Measurements from ENCODE around the gene INPP4A.
"Not testable (repeated sequence)": the region's sequence is repeated elsewhere in the genome, so short reads cannot be mapped to it uniquely, and the experiment has no call there.

Gene INPP4A

DNA sequence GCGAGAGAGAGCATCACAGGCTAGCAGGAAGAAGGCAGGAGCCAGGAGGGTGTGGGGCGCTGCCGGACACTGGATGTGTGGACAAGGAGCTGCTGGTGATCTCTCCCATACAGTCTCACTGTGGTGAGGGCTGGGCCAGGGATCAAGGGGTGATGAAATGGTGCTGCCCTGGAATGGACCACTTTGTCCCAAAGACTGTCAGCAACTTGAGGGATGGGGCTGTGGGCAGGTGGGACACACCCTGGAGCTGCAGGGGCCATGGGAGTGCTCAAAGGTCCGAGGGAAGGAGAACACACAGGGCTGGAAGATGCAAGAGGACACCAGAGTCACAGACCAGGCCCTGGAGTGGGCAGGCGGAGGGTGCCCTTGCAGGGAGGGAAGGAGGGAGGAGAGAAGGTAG lies 125.7 kb downstream of the INPP4A start:
- DNase-seq: no peak

DNA sequence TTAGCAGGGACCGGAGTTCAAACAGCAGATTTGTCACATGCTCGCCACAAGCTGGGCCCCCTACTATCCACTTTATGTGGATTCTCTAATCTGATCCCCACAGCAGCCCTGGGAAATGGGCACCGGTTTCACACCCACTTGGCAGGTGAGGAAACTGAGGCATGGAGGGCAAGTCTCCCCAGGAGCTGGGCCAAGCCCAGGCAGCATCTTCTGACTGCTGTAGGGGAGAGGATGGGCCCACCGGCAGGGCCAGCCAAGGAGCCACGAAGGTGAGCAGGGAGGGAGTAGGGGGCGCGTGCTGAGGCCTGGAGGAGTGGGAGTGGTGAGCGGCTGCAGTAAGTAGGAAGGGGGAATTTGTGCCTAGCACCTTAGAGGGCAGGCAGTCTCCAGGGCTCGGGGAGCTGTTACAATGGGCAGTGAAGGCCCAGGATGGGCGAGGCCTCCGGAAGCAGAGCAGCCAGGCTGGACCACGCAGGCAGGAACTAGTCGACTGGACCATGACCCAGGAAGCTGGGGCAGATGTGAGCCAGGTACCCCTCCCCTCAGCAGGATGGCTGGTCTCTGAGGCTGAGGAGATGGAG lies 126.6 kb downstream of the INPP4A start:
- no peak for DNase-seq

DNA sequence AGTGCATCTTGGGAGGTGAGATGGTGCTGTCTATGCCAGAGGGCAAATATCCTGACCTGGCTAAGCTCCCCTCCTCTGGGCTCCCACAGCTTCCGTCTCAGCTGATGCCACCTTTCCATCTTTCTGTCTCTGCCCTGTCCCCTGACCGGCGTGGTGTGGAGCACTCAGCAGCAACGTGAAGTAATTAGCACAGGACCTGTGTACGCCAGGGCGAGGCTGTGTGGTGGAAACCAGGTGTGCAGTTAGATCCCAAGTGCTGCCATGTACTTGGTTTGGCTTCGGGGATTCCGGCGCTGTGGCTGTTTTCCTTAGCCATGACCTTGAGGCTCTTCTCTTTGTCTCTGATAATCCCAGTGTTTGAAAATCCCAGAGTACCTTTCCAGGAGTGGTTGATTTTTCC lies 127.1 kb downstream of the INPP4A start:
- no peak for DNase-seq

DNA sequence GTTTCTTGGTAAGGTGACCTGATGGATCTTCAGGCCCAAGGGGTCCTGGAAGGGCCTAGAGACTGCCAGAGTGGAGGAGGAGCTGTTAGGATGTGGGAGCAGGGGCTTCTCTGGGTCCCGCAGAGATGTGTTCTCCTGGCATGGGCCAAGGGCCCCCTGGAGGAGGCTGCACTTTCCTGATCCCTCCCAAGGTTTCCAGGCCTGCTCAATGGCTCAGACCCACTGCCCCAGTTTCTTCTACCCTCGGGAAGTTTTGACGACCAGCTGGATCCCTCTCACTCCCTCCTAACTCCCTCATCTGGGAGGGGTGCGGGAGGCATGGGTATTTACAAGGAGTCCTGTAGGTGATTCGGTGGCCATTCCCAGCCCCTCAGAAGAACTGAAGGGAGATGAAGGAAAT lies 127.6 kb downstream of the INPP4A start:
- DNase-seq: no peak

DNA sequence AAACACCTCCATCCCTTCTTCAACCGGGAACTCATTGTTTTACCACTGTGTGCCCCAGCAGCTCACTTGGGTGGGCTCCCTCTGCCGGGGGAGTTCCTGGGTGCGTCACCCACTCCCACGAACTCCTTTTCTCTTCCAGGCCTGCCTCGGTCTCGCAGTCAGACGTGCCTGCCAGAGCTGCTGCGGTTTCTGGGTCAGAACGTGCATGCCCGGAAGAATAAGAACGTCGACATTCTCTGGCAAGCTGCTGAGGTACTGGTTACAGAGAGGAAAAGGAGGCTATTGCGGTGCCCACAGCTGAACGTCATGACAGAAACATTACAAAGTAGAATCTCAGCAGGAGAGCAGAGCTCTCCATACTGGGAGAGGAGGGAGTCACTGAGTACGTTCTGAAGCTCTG lies 128.0 kb downstream of the INPP4A start:
- DNase-seq: no peak

- no peak for DNase-seq
These were observed 128.8 kb downstream of the INPP4A start for GRCh38 chr2:98573426-98573825.

DNA sequence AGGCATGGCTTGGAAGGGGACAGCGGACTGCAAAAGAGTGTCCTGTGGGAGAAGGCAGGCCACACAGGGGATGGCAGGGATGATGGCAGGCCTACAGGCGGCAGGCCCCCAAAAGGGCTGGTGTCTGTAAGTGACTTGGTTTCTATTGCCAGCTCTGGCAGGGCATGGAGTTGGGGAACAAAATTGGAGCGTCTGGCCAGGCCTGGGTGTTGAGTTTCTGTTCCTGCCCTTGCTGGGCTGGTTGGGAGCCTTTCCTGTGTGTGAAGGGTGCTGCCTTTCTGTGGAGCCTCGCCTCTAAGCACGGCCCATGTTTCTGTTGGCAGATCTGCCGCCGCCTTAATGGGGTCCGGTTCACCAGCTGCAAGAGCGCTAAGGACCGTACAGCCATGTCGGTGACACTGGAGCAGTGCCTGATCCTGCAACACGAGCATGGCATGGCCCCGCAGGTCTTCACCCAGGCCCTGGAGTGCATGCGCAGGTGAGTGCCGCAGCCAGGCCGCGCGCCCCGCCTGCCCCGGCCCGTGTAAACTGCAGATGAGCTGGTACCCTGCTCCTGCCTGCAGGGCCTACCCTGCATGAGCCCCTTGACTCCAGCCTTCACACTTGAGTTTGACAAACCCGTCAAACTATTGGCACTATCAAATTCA lies 132.1 kb downstream of the INPP4A start:
- no peak for DNase-seq

DNA sequence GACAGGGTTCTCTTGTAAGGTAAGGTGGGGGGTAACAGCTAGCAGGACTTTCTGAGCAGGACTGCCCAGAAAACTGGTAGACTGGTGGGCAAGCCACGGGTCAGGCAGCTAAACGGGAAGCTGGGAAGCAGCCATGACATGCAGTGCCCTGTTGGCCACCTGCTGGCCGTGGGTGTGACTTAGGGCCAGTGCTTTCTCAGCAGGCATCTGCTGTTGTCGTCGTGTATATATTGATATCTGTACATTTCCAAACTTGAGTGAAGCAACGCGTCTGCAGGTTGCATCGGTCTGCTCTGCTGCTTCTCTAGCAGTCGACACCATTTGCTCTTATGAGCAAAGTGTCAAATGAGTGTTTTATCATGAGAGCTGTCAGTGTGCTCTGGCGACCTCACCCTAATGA lies 132.7 kb downstream of the INPP4A start:
- DNase-seq: no peak

DNA sequence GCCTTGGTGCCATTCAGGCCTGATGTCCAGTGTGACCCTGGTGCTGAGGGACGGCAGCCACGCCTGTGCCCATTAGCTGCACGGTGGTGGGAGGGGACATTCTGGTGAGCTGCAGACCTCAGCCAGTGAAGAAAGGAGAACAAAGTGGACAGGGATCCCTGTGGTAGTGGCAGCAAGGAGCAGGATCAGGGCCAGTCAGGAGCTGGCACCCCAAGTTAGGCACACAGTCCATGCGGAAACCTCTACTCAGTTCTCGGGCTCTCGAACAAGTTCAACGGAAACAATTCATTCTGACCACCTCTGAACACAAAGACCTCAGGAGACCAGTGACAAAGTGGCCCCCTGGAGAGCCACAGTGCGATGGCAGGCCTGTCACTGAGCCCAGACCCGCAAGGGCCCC lies 133.6 kb downstream of the INPP4A start:
- DNase-seq: no peak

DNA sequence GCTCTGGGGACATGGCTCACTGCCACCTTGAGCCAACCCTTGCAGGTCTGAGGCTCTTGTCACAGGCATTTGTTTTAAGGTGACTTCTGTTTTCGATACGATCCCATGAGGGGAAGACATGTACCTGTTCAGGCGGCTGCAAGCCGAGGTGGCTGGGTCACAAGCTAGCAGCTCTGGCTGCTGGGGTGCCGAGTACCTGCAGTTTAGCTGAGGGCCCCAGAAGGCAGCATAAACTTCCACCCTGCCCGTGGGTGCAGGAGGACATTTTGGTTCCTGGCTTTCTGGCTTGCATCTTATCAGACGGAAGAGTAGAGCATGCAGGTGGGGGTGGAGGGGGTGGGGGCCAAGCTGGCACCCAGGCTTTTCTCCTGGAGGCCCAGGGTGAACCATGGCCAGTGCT lies 135.3 kb downstream of the INPP4A start:
- DNase-seq: no peak

DNA sequence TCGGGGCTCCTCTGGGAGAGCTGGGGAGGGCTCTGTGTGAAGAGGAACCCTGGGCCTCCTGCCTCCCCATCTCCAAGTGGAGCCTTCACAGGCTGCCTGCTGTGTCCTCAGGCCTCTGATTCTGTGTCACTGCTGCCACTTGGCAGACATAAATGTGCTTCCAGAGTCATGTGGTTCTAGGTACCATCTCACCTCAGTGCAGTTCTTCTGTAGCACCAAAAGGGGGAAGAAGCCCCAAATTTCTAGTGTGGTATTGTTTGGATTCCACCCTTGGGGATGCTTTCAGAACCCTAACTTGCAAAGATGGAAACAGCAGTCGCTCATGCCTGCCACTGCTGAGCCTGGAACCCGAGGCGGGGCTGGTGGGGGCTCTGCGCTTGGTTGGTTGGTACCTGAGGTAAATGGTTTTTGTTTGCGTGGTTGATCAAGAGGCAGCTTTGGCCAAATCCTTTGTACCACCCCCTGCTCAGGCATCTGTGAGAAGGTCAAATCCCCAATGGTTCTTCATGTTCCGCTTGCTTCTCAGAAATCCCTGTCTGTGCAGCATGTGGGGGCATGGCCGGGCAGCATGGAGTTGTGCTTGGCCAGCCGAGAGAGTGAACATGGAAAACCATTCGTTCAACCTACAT lies 136.1 kb downstream of the INPP4A start:
- DNase-seq: no peak

DNA sequence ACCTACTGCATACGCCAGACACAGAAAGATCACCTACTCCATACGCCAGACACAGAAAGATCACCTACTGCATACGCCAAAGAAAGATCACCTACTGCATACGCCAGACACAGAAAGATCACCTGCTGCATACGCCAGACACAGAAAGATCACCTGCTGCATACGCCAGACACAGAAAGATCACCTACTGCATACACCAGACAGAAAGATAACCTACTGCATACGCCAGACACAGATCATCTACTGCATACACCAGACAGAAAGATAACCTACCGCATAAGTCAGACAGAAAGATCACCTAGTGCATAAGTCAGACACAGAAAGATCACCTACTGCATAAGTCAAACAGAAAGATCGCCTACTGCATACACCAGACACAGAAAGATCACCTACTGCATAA lies 137.9 kb downstream of the INPP4A start:
- DNase-seq: no peak

DNA sequence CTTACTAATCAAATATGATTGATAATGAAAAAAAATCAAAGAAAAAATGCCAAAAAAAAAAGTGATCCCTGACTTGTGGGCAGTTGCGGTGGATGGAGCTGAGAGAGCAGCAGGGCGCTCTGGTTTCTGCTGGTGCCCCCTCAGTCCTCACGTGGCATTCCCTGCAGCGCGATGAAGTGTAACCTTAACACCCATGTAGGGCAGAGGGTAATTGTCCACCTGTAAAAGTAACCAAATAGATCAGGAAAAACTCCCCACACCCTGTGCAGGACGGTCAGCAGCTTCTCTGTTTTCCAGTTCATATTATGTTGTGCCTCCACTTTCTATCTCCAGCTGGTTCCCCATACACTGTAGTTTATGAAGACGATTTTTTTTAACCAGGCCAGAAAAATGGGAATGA lies 138.6 kb downstream of the INPP4A start:
- no peak for DNase-seq

GRCh38 chr2:98583816-98584618 lies 139.4 kb downstream of the INPP4A start:
- no peak for DNase-seq

DNA sequence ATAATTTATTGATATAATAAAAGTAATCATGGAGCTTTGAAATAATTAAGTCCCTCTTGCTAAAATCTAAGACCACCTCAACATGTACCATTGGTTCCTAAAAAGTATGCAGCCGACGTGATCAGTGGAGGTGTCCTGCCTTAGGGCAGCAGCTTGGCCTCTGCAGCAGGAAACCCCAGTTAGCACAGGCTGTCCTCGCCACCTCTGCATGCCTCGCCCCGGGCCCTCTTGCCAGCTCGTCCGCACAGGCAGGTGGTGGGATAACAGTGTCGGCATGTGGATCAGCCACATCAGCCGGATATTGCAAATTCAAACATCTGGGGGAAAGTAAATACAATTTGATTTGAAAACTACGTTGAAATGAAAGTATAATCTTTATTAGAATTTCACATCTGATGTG lies 140.7 kb downstream of the INPP4A start:
- DNase-seq: no peak

DNA sequence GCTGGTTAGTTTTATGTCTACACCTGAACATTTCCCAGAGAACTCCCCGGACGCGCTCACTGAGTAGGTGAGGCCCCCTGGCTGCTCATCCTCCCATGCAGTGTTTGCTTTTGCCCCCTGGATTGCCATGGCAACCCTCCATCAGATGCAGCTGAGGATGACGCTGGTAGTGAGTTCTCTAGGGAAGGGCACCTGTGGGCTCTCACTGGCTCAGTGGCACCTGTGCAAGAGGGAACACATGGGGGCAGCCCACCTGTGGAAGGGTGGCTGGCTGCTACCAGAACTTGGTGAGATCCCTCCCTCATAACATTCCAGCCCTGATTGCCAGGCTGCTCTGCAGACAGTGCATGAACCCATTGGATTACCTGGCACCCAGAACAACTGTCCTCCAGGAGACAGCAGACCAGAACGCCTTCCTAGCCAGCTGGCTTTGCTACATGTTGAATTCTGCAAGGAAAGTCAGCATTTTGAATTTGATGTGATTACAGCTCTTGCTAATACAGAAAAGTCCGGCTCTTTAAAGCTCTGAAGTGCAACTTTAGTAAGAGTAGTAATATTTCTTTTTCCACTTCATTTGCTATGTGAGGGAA lies 142.0 kb downstream of the INPP4A start:
- DNase-seq: no peak

DNA sequence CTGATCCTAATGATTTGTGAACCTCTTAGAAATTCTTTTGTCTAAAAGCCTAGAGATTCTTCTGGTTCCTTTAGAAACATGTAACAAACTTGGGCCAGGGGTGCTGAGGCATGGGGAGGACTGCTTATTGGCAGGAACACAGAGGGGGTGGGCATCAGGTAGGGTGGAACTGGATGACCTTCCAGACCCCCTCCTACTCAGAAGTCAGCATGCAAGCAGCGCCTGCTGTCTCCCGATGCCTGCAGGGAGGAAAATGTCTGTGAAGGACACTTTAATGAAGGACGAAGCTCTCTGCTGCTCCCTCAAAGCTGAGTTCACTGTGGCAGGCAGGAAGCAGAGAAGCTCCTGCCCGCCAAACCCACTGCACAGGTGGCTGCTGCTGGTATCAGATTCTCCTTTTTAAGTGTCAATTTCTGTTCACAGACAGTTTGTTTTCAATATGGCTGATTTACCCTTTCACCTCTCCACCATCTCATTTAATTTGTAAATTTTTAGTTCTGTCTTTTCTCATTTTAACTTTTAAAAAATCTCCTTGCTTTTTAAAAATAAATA lies 144.3 kb downstream of the INPP4A start:
- no peak for DNase-seq

GRCh38 chr2:98589489-98589888 lies 144.8 kb downstream of the INPP4A start:
- DNase-seq: no peak

- no peak for DNase-seq
These were observed 147.9 kb downstream of the INPP4A start for GRCh38 chr2:98592565-98592964.

GRCh38 chr2:98594665-98595064 lies 150.0 kb downstream of the INPP4A start:
- not testable (repeated sequence) for DNase-seq

DNA sequence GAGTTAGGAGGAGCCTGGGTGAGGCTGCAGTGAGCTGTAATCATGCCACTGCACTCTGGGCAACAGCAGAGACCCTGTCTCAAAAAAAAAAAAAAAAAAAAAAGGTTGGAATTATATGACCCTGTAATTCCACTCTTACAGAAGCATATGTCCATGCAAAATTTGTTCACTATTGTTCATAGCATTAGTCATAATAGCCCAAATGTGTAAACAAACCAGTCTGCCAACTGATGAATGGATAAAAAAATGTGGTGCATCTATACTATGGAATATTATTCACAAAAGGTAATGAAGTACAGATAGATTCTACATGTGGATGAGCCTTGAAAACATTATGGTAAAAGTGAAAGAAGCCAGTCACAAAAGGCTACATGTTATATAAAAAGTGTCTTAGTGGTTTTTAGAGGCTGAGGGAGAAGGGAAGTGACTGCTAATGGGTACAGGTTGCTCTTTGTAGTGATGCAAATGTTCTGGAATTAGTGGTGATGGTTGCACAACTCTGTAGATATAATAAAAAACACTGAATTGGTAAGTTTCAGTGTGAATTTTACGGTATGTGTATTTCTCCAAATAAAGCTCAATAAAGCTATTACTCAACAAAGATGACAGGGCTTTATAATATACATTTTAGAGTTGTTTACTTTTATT lies 154.2 kb downstream of the INPP4A start:
- no peak for DNase-seq

- no peak for DNase-seq
These were observed 157.0 kb downstream of the INPP4A start for GRCh38 chr2:98601532-98602132.

All from NCI-H446 treated with DMSO at 0.1 percent for 48 hours (cell line).